KMS-11 (cell line): ENCODE measurements around the gene ZFP36.

Experiments used
- H2AFZ ChIP-seq: fragments of 200-600 bp; sonication (generic); 2 replicates; pipeline ENCODE4 v1.6.1; 2016; ENCODE audit warnings: antibody characterized with exemption, mixed run types, low read depth
- H3K27ac ChIP-seq: fragments of 200-600 bp; sonication (generic); 2 replicates; pipeline ENCODE4 v1.6.1; 2016; ENCODE audit warnings: mild to moderate bottlenecking, mixed run types
- H3K27me3 ChIP-seq: fragments of 200-600 bp; sonication (generic); 2 replicates; pipeline ENCODE4 v1.6.1; 2017; ENCODE audit warnings: mild to moderate bottlenecking, low read depth, mixed run types, moderate library complexity; ENCODE audit not compliant: insufficient read depth
- H3K36me3 ChIP-seq: fragments of 200-600 bp; sonication (generic); 2 replicates; pipeline ENCODE4 v1.6.1; 2017; ENCODE audit warnings: mild to moderate bottlenecking, mixed run types; ENCODE audit not compliant: insufficient read depth
- H3K4me1 ChIP-seq: fragments of 200-600 bp; sonication (generic); 2 replicates; pipeline ENCODE4 v1.6.1; 2016; ENCODE audit warnings: mild to moderate bottlenecking, low read depth, mixed run types; ENCODE audit not compliant: poor library complexity, severe bottlenecking
- H3K4me2 ChIP-seq: fragments of 200-600 bp; sonication (generic); 2 replicates; pipeline ENCODE4 v1.7.0; 2016; ENCODE audit warnings: mild to moderate bottlenecking, mixed run types
- H3K4me3 ChIP-seq: fragments of 200-600 bp; sonication (generic); IDR thresholded peaks from 2 replicates; pipeline ENCODE4 v1.6.1; 2017; ENCODE audit warnings: low read depth, low read length, mixed read lengths; ENCODE audit not compliant: insufficient read depth
- H3K79me2 ChIP-seq: fragments of 200-600 bp; sonication (generic); 2 replicates; pipeline ENCODE4 v1.6.1; 2016; ENCODE audit warnings: low read depth, mixed run types; ENCODE audit not compliant: insufficient read depth
- H3K9ac ChIP-seq: fragments of 200-600 bp; sonication (generic); 2 replicates; pipeline ENCODE4 v1.6.1; 2016; ENCODE audit warnings: mild to moderate bottlenecking, mixed run types
- H4K20me1 ChIP-seq: fragments of 200-600 bp; sonication (generic); 2 replicates; pipeline ENCODE4 v1.6.1; 2016; ENCODE audit warnings: mild to moderate bottlenecking, mixed run types; ENCODE audit not compliant: insufficient read depth
- TF ChIP-seq, protein P1 (sequence below): fragments of 200-600 bp; sonication (generic); conservative IDR thresholded peaks from 2 replicates; pipeline ENCODE4 v1.6.1; 2017; ENCODE audit warnings: low read depth, mild to moderate bottlenecking, antibody characterized with exemption, low read length, moderate library complexity, mixed read lengths

Gene ZFP36

DNA sequence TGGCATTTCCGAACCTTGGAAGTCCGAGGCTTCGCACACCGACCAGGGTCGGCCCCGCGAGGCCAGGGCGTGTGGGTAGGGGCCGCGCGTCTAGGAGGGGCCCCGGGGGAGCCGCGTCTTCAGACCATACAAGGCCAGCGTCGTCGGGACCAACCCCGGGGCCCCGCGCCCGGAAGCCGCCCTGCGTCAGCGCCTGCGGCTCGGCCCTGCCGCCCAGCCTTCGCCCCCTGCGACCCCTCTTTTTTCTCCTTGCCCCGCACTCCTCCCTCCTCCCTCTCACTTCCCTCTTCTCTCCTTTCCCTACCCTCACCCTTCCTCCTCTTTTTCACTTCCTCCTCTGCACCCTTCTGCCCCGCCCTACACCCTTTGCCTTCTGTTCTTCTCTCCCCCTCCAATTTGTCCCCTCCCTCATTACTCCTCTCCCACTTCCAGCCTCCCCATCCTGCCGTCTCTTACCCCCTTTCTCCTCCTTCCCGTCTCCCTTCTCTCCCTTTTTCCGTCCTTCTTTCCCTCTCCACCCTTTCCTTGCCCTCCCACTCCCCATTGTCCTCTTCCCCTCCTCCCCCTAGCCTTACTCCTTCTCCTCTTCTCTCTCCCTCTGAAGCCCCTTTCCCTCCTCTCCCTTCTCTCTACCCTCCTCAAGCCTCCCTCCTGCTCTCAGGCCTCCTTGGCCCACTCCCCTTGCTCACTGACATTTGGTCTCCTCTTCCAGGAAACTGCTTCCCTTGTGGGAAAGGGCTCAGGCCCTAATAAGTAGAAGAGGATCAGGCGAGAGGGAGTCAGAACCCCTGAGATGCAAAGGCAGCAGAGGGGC lies 3.6 kb downstream of the ZFP36 start:
- H3K4me1 ChIP-seq: peaks cover 33% of the 10 kb centered on the region
- peaks cover 24% of the 10 kb centered on the region for H3K79me2 ChIP-seq
- no peaks in the 10 kb centered on the region for H3K27me3 ChIP-seq
- TF ChIP-seq, protein P1, sequence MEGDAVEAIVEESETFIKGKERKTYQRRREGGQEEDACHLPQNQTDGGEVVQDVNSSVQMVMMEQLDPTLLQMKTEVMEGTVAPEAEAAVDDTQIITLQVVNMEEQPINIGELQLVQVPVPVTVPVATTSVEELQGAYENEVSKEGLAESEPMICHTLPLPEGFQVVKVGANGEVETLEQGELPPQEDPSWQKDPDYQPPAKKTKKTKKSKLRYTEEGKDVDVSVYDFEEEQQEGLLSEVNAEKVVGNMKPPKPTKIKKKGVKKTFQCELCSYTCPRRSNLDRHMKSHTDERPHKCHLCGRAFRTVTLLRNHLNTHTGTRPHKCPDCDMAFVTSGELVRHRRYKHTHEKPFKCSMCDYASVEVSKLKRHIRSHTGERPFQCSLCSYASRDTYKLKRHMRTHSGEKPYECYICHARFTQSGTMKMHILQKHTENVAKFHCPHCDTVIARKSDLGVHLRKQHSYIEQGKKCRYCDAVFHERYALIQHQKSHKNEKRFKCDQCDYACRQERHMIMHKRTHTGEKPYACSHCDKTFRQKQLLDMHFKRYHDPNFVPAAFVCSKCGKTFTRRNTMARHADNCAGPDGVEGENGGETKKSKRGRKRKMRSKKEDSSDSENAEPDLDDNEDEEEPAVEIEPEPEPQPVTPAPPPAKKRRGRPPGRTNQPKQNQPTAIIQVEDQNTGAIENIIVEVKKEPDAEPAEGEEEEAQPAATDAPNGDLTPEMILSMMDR: no peak
- H3K9ac ChIP-seq: peak overlapping the region; percentile 80
- H2AFZ ChIP-seq: peak overlapping the region; percentile 68
- H3K36me3 ChIP-seq: no peaks in the 10 kb centered on the region
- peak overlapping the region; percentile 71 for H3K4me2 ChIP-seq
- no peak overlapping the region for H3K4me3 ChIP-seq
- H4K20me1 ChIP-seq: no peaks in the 10 kb centered on the region
- H3K27ac ChIP-seq: peak overlapping the region; percentile 61

DNA sequence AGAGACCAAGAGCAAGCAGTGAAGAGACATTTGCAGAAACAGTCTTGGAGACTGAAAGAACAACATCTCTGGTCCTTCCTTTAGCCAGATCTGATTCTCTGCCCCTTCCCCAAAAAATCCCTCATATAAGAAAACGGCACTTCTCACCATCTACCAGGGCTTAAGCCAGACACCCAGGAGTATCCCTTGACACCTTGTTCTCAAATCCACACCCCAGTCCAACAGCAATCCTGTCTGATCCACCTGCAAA lies 4.1 kb downstream of the ZFP36 start:
- Histone ChIP-seq H4K20me1 (no peaks in the 10 kb centered on the region), H3K4me2 (peak overlapping the region; percentile 71), H3K4me1 (peaks cover 27% of the 10 kb centered on the region), H3K36me3 (no peaks in the 10 kb centered on the region), H3K9ac (no peak overlapping the region), H2AFZ (no peak overlapping the region), H3K4me3 (no peak overlapping the region), H3K27ac (peak overlapping the region; percentile 61; the same call in 1 of the 2 replicates), H3K79me2 (peaks cover 24% of the 10 kb centered on the region), H3K27me3 (no peaks in the 10 kb centered on the region)
- TF ChIP-seq, protein P1: no peak

DNA sequence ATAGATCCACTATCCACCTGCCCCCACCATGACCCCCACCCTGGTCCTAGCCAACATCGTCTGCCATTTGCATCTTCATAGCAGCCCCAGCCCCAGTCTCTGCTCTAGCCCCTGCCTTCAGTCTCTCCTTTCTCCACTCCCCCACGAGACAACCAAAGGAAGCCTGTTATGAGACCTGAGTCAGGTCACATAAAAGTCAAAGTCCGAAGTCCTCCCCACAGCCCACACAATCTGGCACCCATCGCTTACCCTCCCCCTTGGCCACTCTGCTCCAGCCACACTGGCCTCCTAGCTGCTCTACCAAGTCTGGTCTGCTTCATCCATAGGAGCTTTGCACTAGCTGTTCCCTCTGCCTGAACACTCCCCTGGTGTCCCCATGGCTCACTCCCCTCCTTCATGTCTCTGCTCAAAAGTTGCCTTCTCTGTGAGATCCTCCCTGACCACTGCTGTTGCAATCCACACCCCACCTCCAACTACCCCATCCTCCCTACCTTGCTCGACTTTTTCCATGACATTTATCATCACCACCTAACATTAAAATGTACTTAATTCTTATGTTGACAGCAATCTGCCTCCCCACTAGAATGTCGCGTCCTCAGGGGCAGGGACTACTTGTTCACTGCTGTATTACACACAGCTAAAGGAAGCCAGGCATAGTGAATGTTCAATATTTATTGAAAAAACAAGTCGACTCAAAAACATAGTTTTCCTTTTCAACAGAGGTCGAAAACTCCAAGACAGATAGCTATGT lies 4.6 kb downstream of the ZFP36 start:
- Histone ChIP-seq H3K9ac (no peak overlapping the region), H3K4me1 (peaks cover 25% of the 10 kb centered on the region), H4K20me1 (no peaks in the 10 kb centered on the region), H3K36me3 (no peaks in the 10 kb centered on the region), H2AFZ (no peak overlapping the region; the same call in 1 of the 2 replicates), H3K4me3 (no peak overlapping the region), H3K27ac (peak overlapping the region; percentile 61; the same call in 1 of the 2 replicates), H3K27me3 (no peaks in the 10 kb centered on the region), H3K4me2 (peak overlapping the region; percentile 71), H3K79me2 (peaks cover 24% of the 10 kb centered on the region)
- TF ChIP-seq, protein P1: no peak

DNA sequence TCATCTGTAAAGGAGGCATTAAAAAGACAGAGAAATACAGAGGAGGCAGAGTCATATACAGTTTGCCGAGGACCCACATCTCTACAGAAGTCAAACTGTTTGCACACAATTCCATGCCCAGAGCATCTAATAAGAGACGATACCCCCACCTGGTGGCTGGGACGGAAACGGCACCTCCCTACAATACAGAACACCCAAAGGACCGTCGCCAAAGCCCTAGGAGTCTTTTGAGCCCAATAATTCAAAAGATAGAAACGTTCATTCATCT lies 5.1 kb downstream of the ZFP36 start:
- no peaks in the 10 kb centered on the region for H4K20me1 ChIP-seq
- peaks cover 24% of the 10 kb centered on the region for H3K79me2 ChIP-seq
- H3K27ac ChIP-seq: no peak overlapping the region
- TF ChIP-seq, protein P1: peak; percentile 95
- no peak overlapping the region for H3K9ac ChIP-seq
- H2AFZ ChIP-seq: no peak overlapping the region; the same call in 1 of the 2 replicates
- H3K4me1 ChIP-seq: peaks cover 25% of the 10 kb centered on the region
- H3K36me3 ChIP-seq: no peaks in the 10 kb centered on the region
- no peak overlapping the region for H3K4me3 ChIP-seq
- H3K4me2 ChIP-seq: peak overlapping the region; percentile 71
- H3K27me3 ChIP-seq: no peaks in the 10 kb centered on the region
